Activated naive CD8-positive, alpha-beta T cell treated with anti-CD3 and anti-CD28 coated beads, Interleukin-2, amount 10 ng/mL, durations not matched to agents 7 days and 5 days (primary cell): ENCODE results near the gene SNAP29. TPM values are rescaled to one million over a fixed set of nuclear protein-coding genes. Genes with fewer than 3 reads are reported as not detected.
A peak's percentile ranks its signal among the peaks of the same experiment; 100 is the strongest.
"Not testable (repeated sequence)": the region's sequence is repeated elsewhere in the genome, so short reads cannot be mapped to it uniquely, and the experiment has no call there.

Source experiments
- ATAC-seq: fragments of 150-1000 bp; cut with Tn5 transposase; one replicate; pipeline ENCODE4 v1.10.0; 2021; ENCODE audit warnings: low read depth, moderate library complexity
- POLR2A ChIA-PET: fragments of 350-600 bp; sonication (Branson Sonifier 250); formaldehyde crosslinking; loops from one replicate; lab custom pipeline; 2021; ENCODE audit warnings: antibody characterized with exemption; lab: Charles Lee
- DNase-seq: peaks from one replicate; pipeline ENCODE4 v3.0.0; 2021
- H3K27ac Mint-ChIP-seq: one replicate; pipeline ENCODE4 v1.8.0; 2022; ENCODE audit warnings: mild to moderate bottlenecking, mixed read lengths
- H3K27me3 Mint-ChIP-seq: one replicate; pipeline ENCODE4 v1.8.0; 2022; ENCODE audit warnings: mild to moderate bottlenecking, moderate library complexity, mixed read lengths
- H3K36me3 Mint-ChIP-seq: one replicate; pipeline ENCODE4 v1.8.0; 2021; ENCODE audit warnings: mild to moderate bottlenecking, mixed read lengths
- H3K4me1 Mint-ChIP-seq: one replicate; pipeline ENCODE4 v1.8.0; 2021; ENCODE audit warnings: mixed read lengths
- H3K4me3 Mint-ChIP-seq: one replicate; pipeline ENCODE4 v1.8.0; 2022; ENCODE audit warnings: mild to moderate bottlenecking, moderate library complexity, mixed read lengths
- H3K9me3 Mint-ChIP-seq: one replicate; pipeline ENCODE4 v1.8.0; 2021; ENCODE audit warnings: mixed read lengths
- total RNA-seq, 2 experiments: library from RNA; stranded (reverse); gene quantifications; one replicate each; pipeline ENCODE4 v1.2.3, GENCODE V29; 2021

Gene SNAP29
- total RNA-seq = 10 to 100 TPM; 29.7 to 32.5 TPM

GRCh38 chr22:20858615-20859416 lies at the start of gene SNAP29, which contains the start of gene PI4KA:
SNAP29 (plus strand) TSS chr22:20859007; CDS start chr22:20859111, 104 bp downstream.
PI4KA (minus strand) TSS chr22:20858811; CDS start chr22:20858725, 86 bp downstream.
- POLR2A ChIA-PET = interaction anchor here (0.6 kb wide), 1 partner anchor 58 kb away, joined by 3 read pairs; the partner anchor contains the start of gene CRKL
- H3K36me3 Mint-ChIP-seq = peaks cover 14% of the 10 kb centered on the region
- peak within 1 kb of the TSS; percentile 85 for H3K27ac Mint-ChIP-seq
- peak; percentile 98 for DNase-seq
- H3K27me3 Mint-ChIP-seq = no peaks in the 10 kb centered on the region
- H3K4me1 Mint-ChIP-seq = peaks cover 30% of the 10 kb centered on the region
- peak within 1 kb of the TSS; percentile 96 for H3K4me3 Mint-ChIP-seq
- peak; percentile 93 for ATAC-seq
- no peaks in the 10 kb centered on the region for H3K9me3 Mint-ChIP-seq

DNA sequence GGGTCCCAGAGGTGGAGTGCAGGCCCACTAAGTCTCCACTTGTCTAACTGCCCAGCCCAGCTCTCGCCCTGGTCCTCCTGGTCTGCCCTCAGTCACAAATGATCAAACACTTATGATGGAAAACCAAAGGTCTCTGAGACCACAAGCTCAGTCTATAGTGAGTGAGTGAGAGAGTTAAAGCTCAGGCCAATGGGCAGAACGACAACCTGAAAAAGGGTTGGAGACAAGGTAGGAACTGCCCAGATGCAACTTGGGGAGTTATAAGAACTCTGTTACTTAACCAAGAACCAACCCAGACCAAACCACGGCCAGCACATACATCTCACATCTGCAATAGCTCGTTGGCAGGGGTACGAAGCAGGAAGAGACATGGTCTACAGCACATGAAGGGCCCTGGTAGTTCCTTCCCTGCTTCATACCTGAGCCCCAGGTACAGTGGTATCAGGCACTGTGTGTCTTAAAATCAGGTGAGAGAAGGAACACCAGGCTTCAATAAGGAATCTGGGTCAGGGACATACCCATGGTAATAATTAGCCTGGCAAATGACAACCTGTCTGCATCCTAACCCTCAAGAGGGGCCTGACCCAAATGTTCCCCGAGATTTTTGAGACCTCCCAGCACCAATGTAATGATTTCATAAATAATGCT lies 49.1 kb upstream of the SNAP29 start:
- Mint-ChIP-seq H3K27ac (no peak overlapping the region), H3K27me3 (no peaks in the 10 kb centered on the region), H3K4me1 (peaks cover 27% of the 10 kb centered on the region), H3K4me3 (no peak overlapping the region), H3K36me3 (peaks cover 27% of the 10 kb centered on the region), H3K9me3 (no peaks in the 10 kb centered on the region)
- POLR2A ChIA-PET = interaction anchor here (0.7 kb wide), 1 partner anchor 147 kb away, joined by 5 read pairs; no protein-coding TSS in a partner anchor
- ATAC-seq (no peak), DNase-seq (no peak)

DNA sequence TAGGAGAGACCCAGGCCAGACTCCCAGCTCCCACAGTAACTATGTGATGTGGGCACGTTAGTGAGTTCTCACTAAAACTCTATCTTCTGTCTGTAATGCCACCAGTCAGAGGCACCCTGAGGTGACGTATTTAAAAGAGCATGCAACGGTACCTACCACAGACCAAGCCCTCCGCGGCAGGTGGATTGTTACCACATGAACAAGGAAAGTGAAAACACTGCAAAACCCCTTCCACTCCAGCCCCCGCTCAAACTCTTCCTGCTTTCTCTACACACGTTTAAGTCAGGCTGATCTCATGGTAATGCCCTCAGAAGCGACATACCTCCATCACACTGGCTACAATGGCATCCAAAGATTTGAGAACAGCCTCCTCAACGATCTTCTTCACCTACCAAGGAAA lies 48.2 kb upstream of the SNAP29 start:
- Mint-ChIP-seq H3K27me3 (no peaks in the 10 kb centered on the region), H3K36me3 (peaks cover 31% of the 10 kb centered on the region), H3K4me3 (peak overlapping the region; percentile 38), H3K4me1 (peaks cover 27% of the 10 kb centered on the region), H3K9me3 (no peaks in the 10 kb centered on the region), H3K27ac (peak overlapping the region; percentile 79)
- POLR2A ChIA-PET = interaction anchor here (0.6 to 0.7 kb wide), 3 partner anchors 18 to 146 kb away, joined by 3 to 5 read pairs (median 4); no protein-coding TSS in a partner anchor
- peak; percentile 53 for DNase-seq
- ATAC-seq = peak; percentile 88

DNA sequence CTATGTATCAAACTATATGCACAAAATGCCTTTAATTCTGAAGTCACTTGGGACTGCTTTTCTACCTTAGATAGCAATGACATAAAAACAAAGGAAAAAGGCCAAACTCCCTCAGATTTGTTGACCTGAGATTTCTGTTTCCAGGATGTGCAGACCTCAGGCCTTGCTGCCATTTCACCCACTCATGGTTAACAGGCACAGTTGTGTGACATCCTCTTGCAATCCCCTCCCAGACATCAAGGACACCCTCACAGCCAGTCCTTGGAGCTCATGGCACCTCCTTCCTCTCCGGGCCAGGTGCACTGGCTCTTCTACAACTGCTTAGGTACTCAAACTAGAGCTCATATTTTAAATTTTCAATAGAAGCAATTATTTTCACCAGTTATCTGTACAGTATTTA lies 47.6 kb upstream of the SNAP29 start:
- Mint-ChIP-seq H3K4me1 (peaks cover 27% of the 10 kb centered on the region), H3K9me3 (no peaks in the 10 kb centered on the region), H3K36me3 (peaks cover 29% of the 10 kb centered on the region), H3K4me3 (peak overlapping the region; percentile 38), H3K27me3 (no peaks in the 10 kb centered on the region), H3K27ac (peak overlapping the region; percentile 79)
- POLR2A ChIA-PET = interaction anchor here (0.6 to 0.7 kb wide), 3 partner anchors 19 to 63 kb away, joined by 3 to 4 read pairs (median 4); no protein-coding TSS in a partner anchor
- DNase-seq (no peak), ATAC-seq (peak; percentile 50)

DNA sequence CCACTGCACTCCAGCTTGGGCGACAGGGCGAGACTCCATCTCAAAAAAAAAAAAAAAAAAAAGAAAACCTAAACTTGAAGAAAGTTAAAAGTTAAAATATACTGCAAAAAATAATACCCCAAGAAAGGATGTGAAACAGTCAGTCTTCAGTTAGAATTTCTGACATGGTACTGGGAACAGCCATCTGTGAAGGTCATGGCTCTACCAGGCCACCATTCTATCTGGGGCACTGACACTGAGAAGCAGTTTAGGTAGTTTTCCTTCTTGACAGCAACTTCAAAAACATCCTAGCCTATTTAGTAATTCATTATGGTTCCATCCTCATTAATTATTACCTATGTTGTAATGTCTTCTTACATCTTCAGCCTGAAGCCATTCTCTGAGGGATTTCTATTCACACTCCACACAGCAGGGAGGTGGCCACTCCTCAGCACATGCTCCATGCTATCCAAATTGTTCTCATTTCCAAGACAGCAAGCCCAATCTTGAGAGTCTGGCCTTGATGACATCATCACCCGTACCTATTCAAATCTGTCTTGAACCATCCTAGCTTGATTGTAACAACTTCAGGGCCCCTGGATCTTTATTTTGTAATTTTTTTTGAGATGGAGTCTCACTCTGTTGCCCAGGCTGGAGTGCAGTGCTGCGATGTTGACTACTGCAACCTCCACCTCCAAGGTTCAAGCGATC lies 46.7 kb upstream of the SNAP29 start:
- H3K27ac Mint-ChIP-seq = peak overlapping the region; percentile 66
- no peaks in the 10 kb centered on the region for H3K9me3 Mint-ChIP-seq
- POLR2A ChIA-PET = interaction anchor here (0.7 kb wide), 1 partner anchor 51 kb away, joined by 4 read pairs; no protein-coding TSS in a partner anchor
- DNase-seq = no peak
- H3K4me3 Mint-ChIP-seq = no peak overlapping the region
- peaks cover 28% of the 10 kb centered on the region for H3K36me3 Mint-ChIP-seq
- no peak for ATAC-seq
- peaks cover 27% of the 10 kb centered on the region for H3K4me1 Mint-ChIP-seq
- H3K27me3 Mint-ChIP-seq = no peaks in the 10 kb centered on the region

- ATAC-seq = no peak
- Mint-ChIP-seq H3K36me3 (peaks cover 28% of the 10 kb centered on the region), H3K27me3 (no peaks in the 10 kb centered on the region), H3K9me3 (no peaks in the 10 kb centered on the region), H3K4me1 (peaks cover 27% of the 10 kb centered on the region), H3K27ac (no peak overlapping the region), H3K4me3 (no peak overlapping the region)
- no peak for DNase-seq
- POLR2A ChIA-PET = interaction anchor here (0.5 kb wide), 1 partner anchor 22 kb away, joined by 4 read pairs; no protein-coding TSS in a partner anchor
Measured at GRCh38 chr22:20813056-20813455, 45.8 kb upstream of the SNAP29 start.

- Mint-ChIP-seq H3K27ac (no peak overlapping the region), H3K27me3 (no peaks in the 10 kb centered on the region), H3K36me3 (peaks cover 29% of the 10 kb centered on the region), H3K4me3 (no peak overlapping the region), H3K9me3 (no peaks in the 10 kb centered on the region), H3K4me1 (peaks cover 25% of the 10 kb centered on the region)
- DNase-seq = no peak
- no peak for ATAC-seq
- POLR2A ChIA-PET = no interaction called here
Measured at GRCh38 chr22:20814221-20814808, 44.5 kb upstream of the SNAP29 start.

- no peak for DNase-seq
- POLR2A ChIA-PET = no interaction called here
- H3K27me3 Mint-ChIP-seq = no peaks in the 10 kb centered on the region
- no peak overlapping the region for H3K4me3 Mint-ChIP-seq
- H3K36me3 Mint-ChIP-seq = peaks cover 26% of the 10 kb centered on the region
- no peaks in the 10 kb centered on the region for H3K9me3 Mint-ChIP-seq
- ATAC-seq = no peak
- H3K27ac Mint-ChIP-seq = no peak overlapping the region
- H3K4me1 Mint-ChIP-seq = peaks cover 16% of the 10 kb centered on the region
Measured at GRCh38 chr22:20815477-20816050, 43.2 kb upstream of the SNAP29 start.

DNA sequence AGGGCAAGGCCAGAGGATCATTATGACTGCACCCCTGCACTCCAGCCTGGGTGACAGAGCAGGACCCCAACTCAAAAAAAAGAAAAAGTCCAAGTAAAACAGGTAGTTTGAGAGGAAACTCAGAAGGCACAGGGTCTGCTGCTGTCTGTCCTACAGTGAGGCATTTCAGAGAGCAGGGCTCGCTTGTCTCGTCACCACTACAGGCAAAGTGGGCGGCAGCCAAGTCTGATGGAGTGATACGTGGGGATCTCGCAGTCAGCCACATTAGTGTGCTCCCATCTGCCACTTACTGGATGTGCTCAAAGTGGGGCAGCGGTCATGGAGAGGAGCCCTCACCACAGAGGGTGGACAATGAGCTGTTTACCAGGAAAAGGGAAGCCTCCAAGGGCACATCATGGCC lies 42.2 kb upstream of the SNAP29 start:
- peaks cover 23% of the 10 kb centered on the region for H3K36me3 Mint-ChIP-seq
- ATAC-seq (no peak), DNase-seq (no peak)
- H3K9me3 Mint-ChIP-seq = no peaks in the 10 kb centered on the region
- H3K27me3 Mint-ChIP-seq = no peaks in the 10 kb centered on the region
- H3K27ac Mint-ChIP-seq = no peak overlapping the region
- POLR2A ChIA-PET = no interaction called here
- no peak overlapping the region for H3K4me3 Mint-ChIP-seq
- H3K4me1 Mint-ChIP-seq = peaks cover 6% of the 10 kb centered on the region

GRCh38 chr22:20818471-20818870 lies 40.3 kb upstream of the SNAP29 start:
- Mint-ChIP-seq H3K36me3 (peaks cover 14% of the 10 kb centered on the region), H3K4me3 (no peak overlapping the region), H3K4me1 (peaks cover 2% of the 10 kb centered on the region), H3K27me3 (no peaks in the 10 kb centered on the region), H3K9me3 (no peaks in the 10 kb centered on the region), H3K27ac (no peak overlapping the region)
- DNase-seq (no peak), ATAC-seq (no peak)
- POLR2A ChIA-PET = no interaction called here

- no peaks in the 10 kb centered on the region for H3K27me3 Mint-ChIP-seq
- H3K36me3 Mint-ChIP-seq = peaks cover 11% of the 10 kb centered on the region
- no peak for ATAC-seq
- POLR2A ChIA-PET = no interaction called here
- no peak overlapping the region for H3K27ac Mint-ChIP-seq
- no peaks in the 10 kb centered on the region for H3K9me3 Mint-ChIP-seq
- H3K4me1 Mint-ChIP-seq = no peaks in the 10 kb centered on the region
- DNase-seq = no peak
- H3K4me3 Mint-ChIP-seq = no peak overlapping the region
Measured at GRCh38 chr22:20819471-20819870, 39.3 kb upstream of the SNAP29 start.

GRCh38 chr22:20821717-20822239 lies 37.0 kb upstream of the SNAP29 start:
- H3K4me3 Mint-ChIP-seq, H3K27me3 Mint-ChIP-seq, POLR2A ChIA-PET, ATAC-seq, H3K4me1 Mint-ChIP-seq, DNase-seq, H3K9me3 Mint-ChIP-seq, H3K27ac Mint-ChIP-seq: not testable (repeated sequence)
- H3K36me3 Mint-ChIP-seq = peaks cover 14% of the 10 kb centered on the region
